ENCODE measurements around the gene SERPINA3. TPM values are rescaled to one million over a fixed set of nuclear protein-coding genes. Genes with fewer than 3 reads are reported as not detected.

SERPINA3 gene
- total RNA-seq, 2 donors from 2014 or later = not detected

- H3K9me3 Mint-ChIP-seq = peaks cover 11 to 14% of the 10 kb centered on the region in 2 donors
- ATAC-seq (replicated peaks in 1 of 2) (no peak), DNase-seq (no peak)
- no peaks in the 10 kb centered on the region for H3K4me1 Mint-ChIP-seq (ENCODE audit: low read depth)
- H3K27ac Mint-ChIP-seq = no peak overlapping the region
- no peak overlapping the region for H3K4me3 Mint-ChIP-seq
- no peaks in the 10 kb centered on the region for H3K27me3 Mint-ChIP-seq (ENCODE audit: low read depth)
- peaks cover 3 to 9% of the 10 kb centered on the region in 2 donors for H3K36me3 Mint-ChIP-seq (ENCODE audit: insufficient read depth in 2 of 2)
Observed at GRCh38 chr14:94621358-94622134, 9.4 kb downstream of the SERPINA3 start.

GRCh38 chr14:94622653-94623421 lies 10.6 kb downstream of the SERPINA3 start:
- no peak overlapping the region for H3K27ac Mint-ChIP-seq
- H3K9me3 Mint-ChIP-seq = peaks cover 9 to 10% of the 10 kb centered on the region in 2 donors
- DNase-seq (no peak), ATAC-seq (replicated peaks in 1 of 2) (no peak)
- H3K36me3 Mint-ChIP-seq (ENCODE audit: insufficient read depth in 2 of 2) = peaks cover 2 to 8% of the 10 kb centered on the region in 2 donors
- H3K27me3 Mint-ChIP-seq (ENCODE audit: low read depth) = no peaks in the 10 kb centered on the region
- no peak overlapping the region for H3K4me3 Mint-ChIP-seq
- H3K4me1 Mint-ChIP-seq (ENCODE audit: low read depth) = no peaks in the 10 kb centered on the region

- ATAC-seq (replicated peaks in 1 of 2) = no peak
- DNase-seq = no peak
- Mint-ChIP-seq H3K27ac (no peak overlapping the region), H3K9me3 (peaks cover 9 to 10% of the 10 kb centered on the region in 2 donors), H3K27me3 (ENCODE audit: low read depth) (no peaks in the 10 kb centered on the region), H3K4me1 (ENCODE audit: low read depth) (no peaks in the 10 kb centered on the region), H3K4me3 (no peak overlapping the region), H3K36me3 (ENCODE audit: insufficient read depth in 2 of 2) (peaks cover 0 to 7% of the 10 kb centered on the region in 2 donors)
Observed at GRCh38 chr14:94623422-94623809, 11.2 kb downstream of the SERPINA3 start.

- Mint-ChIP-seq H3K36me3 (ENCODE audit: insufficient read depth in 2 of 2) (peaks cover 0 to 2% of the 10 kb centered on the region in 2 donors), H3K27me3 (ENCODE audit: low read depth) (peaks cover 5% of the 10 kb centered on the region), H3K9me3 (peaks cover 4 to 5% of the 10 kb centered on the region in 2 donors), H3K4me1 (ENCODE audit: low read depth) (no peaks in the 10 kb centered on the region), H3K27ac (no peak overlapping the region), H3K4me3 (no peak overlapping the region)
- ATAC-seq (replicated peaks in 1 of 2) = no peak
- DNase-seq = no peak
Observed at GRCh38 chr14:94623856-94624499, 11.8 kb downstream of the SERPINA3 start.

GRCh38 chr14:94624537-94625352 lies 12.6 kb downstream of the SERPINA3 start:
- Mint-ChIP-seq H3K36me3 (ENCODE audit: insufficient read depth in 2 of 2) (no peaks in the 10 kb centered on the region), H3K27me3 (ENCODE audit: low read depth) (peaks cover 10% of the 10 kb centered on the region), H3K4me1 (ENCODE audit: low read depth) (no peaks in the 10 kb centered on the region), H3K4me3 (no peak overlapping the region), H3K27ac (no peak overlapping the region), H3K9me3 (peaks cover 2 to 3% of the 10 kb centered on the region in 2 donors)
- no peak for DNase-seq
- no peak for ATAC-seq (replicated peaks in 1 of 2)

- Mint-ChIP-seq H3K36me3 (ENCODE audit: insufficient read depth in 2 of 2) (no peaks in the 10 kb centered on the region), H3K4me1 (ENCODE audit: low read depth) (no peaks in the 10 kb centered on the region)
Observed at GRCh38 chr14:94625353-94625635, 13.1 kb downstream of the SERPINA3 start.

GRCh38 chr14:94628578-94628977 lies 16.4 kb downstream of the SERPINA3 start:
- Mint-ChIP-seq H3K4me1 (ENCODE audit: low read depth) (no peaks in the 10 kb centered on the region), H3K27ac (no peak overlapping the region), H3K4me3 (no peak overlapping the region), H3K36me3 (ENCODE audit: insufficient read depth in 2 of 2) (no peaks in the 10 kb centered on the region), H3K27me3 (ENCODE audit: low read depth) (peaks cover 16% of the 10 kb centered on the region), H3K9me3 (no peaks in the 10 kb centered on the region)
- DNase-seq = no peak
- no peak for ATAC-seq (replicated peaks in 1 of 2)

More at GRCh38 chr14:94625353-94625635, 13.1 kb downstream of the SERPINA3 start:
- Mint-ChIP-seq H3K27me3 (ENCODE audit: low read depth) (peaks cover 10% of the 10 kb centered on the region), H3K27ac (no peak overlapping the region), H3K9me3 (no peaks in the 10 kb centered on the region), H3K4me3 (no peak overlapping the region)
- ATAC-seq (replicated peaks in 1 of 2) (no peak), DNase-seq (no peak)

GRCh38 chr14:94630396-94630795 lies 18.2 kb downstream of the SERPINA3 start:
- Mint-ChIP-seq H3K4me1 (ENCODE audit: low read depth) (no peaks in the 10 kb centered on the region), H3K36me3 (ENCODE audit: insufficient read depth in 2 of 2) (no peaks in the 10 kb centered on the region), H3K9me3 (no peaks in the 10 kb centered on the region), H3K27me3 (ENCODE audit: low read depth) (peaks cover 16% of the 10 kb centered on the region), H3K4me3 (no peak overlapping the region), H3K27ac (no peak overlapping the region)
- no peak for ATAC-seq (replicated peaks in 1 of 2)
- DNase-seq = no peak

- H3K36me3 Mint-ChIP-seq (ENCODE audit: insufficient read depth in 2 of 2) = no peaks in the 10 kb centered on the region
- H3K27ac Mint-ChIP-seq = no peak overlapping the region
- peaks cover 16% of the 10 kb centered on the region for H3K27me3 Mint-ChIP-seq (ENCODE audit: low read depth)
- ATAC-seq (replicated peaks in 1 of 2) (no peak), DNase-seq (no peak)
- no peak overlapping the region for H3K4me3 Mint-ChIP-seq
- no peaks in the 10 kb centered on the region for H3K9me3 Mint-ChIP-seq
- no peaks in the 10 kb centered on the region for H3K4me1 Mint-ChIP-seq (ENCODE audit: low read depth)
Observed at GRCh38 chr14:94631050-94631449, 18.9 kb downstream of the SERPINA3 start.

GRCh38 chr14:94631536-94632304 lies 19.5 kb downstream of the SERPINA3 start:
- no peak for ATAC-seq (replicated peaks in 1 of 2)
- H3K27ac Mint-ChIP-seq = no peak overlapping the region
- no peak for DNase-seq
- no peaks in the 10 kb centered on the region for H3K9me3 Mint-ChIP-seq
- H3K36me3 Mint-ChIP-seq (ENCODE audit: insufficient read depth in 2 of 2) = no peaks in the 10 kb centered on the region
- H3K4me3 Mint-ChIP-seq = no peak overlapping the region
- H3K27me3 Mint-ChIP-seq (ENCODE audit: low read depth) = peaks cover 16% of the 10 kb centered on the region
- H3K4me1 Mint-ChIP-seq (ENCODE audit: low read depth) = no peaks in the 10 kb centered on the region

- DNase-seq (no peak), ATAC-seq (replicated peaks in 1 of 2) (no peak)
- Mint-ChIP-seq H3K27ac (no peak overlapping the region), H3K4me3 (no peak overlapping the region), H3K36me3 (ENCODE audit: insufficient read depth in 2 of 2) (no peaks in the 10 kb centered on the region), H3K27me3 (ENCODE audit: low read depth) (peaks cover 16% of the 10 kb centered on the region), H3K9me3 (no peaks in the 10 kb centered on the region), H3K4me1 (ENCODE audit: low read depth) (no peaks in the 10 kb centered on the region)
Observed at GRCh38 chr14:94632305-94632590, 20.1 kb downstream of the SERPINA3 start.

- H3K27me3 Mint-ChIP-seq (ENCODE audit: low read depth) = peaks cover 16% of the 10 kb centered on the region
- no peak overlapping the region for H3K27ac Mint-ChIP-seq
Observed at GRCh38 chr14:94633121-94633520, 20.9 kb downstream of the SERPINA3 start.

More at GRCh38 chr14:94633121-94633520, 20.9 kb downstream of the SERPINA3 start:
- H3K36me3 Mint-ChIP-seq (ENCODE audit: insufficient read depth in 2 of 2) = no peaks in the 10 kb centered on the region
- ATAC-seq (replicated peaks in 1 of 2) (no peak), DNase-seq (no peak)
- no peak overlapping the region for H3K4me3 Mint-ChIP-seq
- no peaks in the 10 kb centered on the region for H3K9me3 Mint-ChIP-seq
- no peaks in the 10 kb centered on the region for H3K4me1 Mint-ChIP-seq (ENCODE audit: low read depth)

Data from activated T-cell treated with anti-CD3 and anti-CD28 coated beads, Interleukin-2, amount 50 U/mL, for 72 hours (primary cell).